B cell (primary cell): Measurements from ENCODE around the gene MYO10. TPM values are rescaled to one million over a fixed set of nuclear protein-coding genes. Genes with fewer than 3 reads are reported as not detected.

ENCODE experiments used
- ATAC-seq: fragments of 200-7000 bp; cut with Tn5 transposase; one replicate; pipeline ENCODE4 v1.10.0; 2021; ENCODE audit warnings: low read depth, mild to moderate bottlenecking, moderate number of reproducible peaks, moderate library complexity
- CTCF ChIA-PET: fragments of 350-600 bp; sonication (Branson Sonifier 250); formaldehyde crosslinking; loops from one replicate; lab custom pipeline; 2021; ENCODE audit warnings: antibody characterized with exemption, inconsistent platforms; lab: Charles Lee
- POLR2A ChIA-PET: fragments of 350-600 bp; sonication (Branson Sonifier 250); formaldehyde crosslinking; loops from one replicate; lab custom pipeline; 2021; ENCODE audit warnings: antibody characterized with exemption; lab: Charles Lee
- DNase-seq: peaks from one replicate; pipeline ENCODE4 v3.0.0; 2013
- H2AFZ ChIP-seq: 2 replicates; pipeline ENCODE4 v1.6.1; 2012; ENCODE audit warnings: mild to moderate bottlenecking, low read depth, low read length; ENCODE audit not compliant: insufficient read depth, poor library complexity, severe bottlenecking
- H3K27ac ChIP-seq, 2 donors: 1 replicate in 1 of 2; 2 replicates in 1 of 2; pipeline ENCODE4 v1.5.1; 2012 to 2013; ENCODE audit warnings: low read length in 2 of 2, mild to moderate bottlenecking in 2 of 2, moderate library complexity in 1 of 2
- H3K27me3 ChIP-seq, 4 experiments: fragments of 200-600 bp in 1 of 4; sonication (generic) in 1 of 4; replicated peaks in 1 of 4; 1 replicate in 2 of 4; 2 replicates in 2 of 4; pipeline versions ENCODE4 v1.6.1 to v1.7.0; 2013 to 2016; ENCODE audit warnings: low read length in 3 of 4, mild to moderate bottlenecking in 2 of 4, mixed read lengths in 1 of 4, moderate library complexity in 1 of 4; ENCODE audit not compliant: insufficient read depth in 4 of 4, control insufficient read depth in 3 of 4; ENCODE audit errors: control extremely low read depth in 1 of 4
- H3K36me3 ChIP-seq, 2 experiments: replicated peaks in 1 of 2; 1 replicate in 1 of 2; 2 replicates in 1 of 2; pipeline versions ENCODE4 v1.6.1 to v1.7.1; 2013; ENCODE audit warnings: low read length in 1 of 2; ENCODE audit not compliant: insufficient read depth in 2 of 2, control insufficient read depth in 1 of 2; ENCODE audit errors: control extremely low read depth in 1 of 2, extremely low read depth in 1 of 2
- H3K4me1 ChIP-seq, 2 donors: fragments of 200-600 bp in 1 of 2; sonication (generic) in 1 of 2; 1 replicate in 1 of 2; 2 replicates in 1 of 2; pipeline versions ENCODE4 v1.5.1 to v1.6.1; 2013 to 2017; ENCODE audit warnings: low read length in 2 of 2; ENCODE audit not compliant: control insufficient read depth in 2 of 2, insufficient read depth in 2 of 2
- H3K4me2 ChIP-seq: replicated peaks from 2 replicates; pipeline ENCODE3; 2012; ENCODE audit warnings: mild to moderate bottlenecking, low read depth, low read length; ENCODE audit not compliant: poor library complexity, severe bottlenecking
- H3K4me3 ChIP-seq, 5 experiments: fragments of 200-600 bp in 1 of 5; sonication (generic) in 1 of 5; 1 replicate in 3 of 5; 2 replicates in 2 of 5; pipeline versions ENCODE4 v1.5.1 to v1.7.0; 2011 to 2016; ENCODE audit warnings: low read length in 4 of 5, mild to moderate bottlenecking in 4 of 5, low read depth in 2 of 5, control low read depth in 1 of 5, moderate library complexity in 1 of 5; ENCODE audit not compliant: insufficient read depth in 1 of 5; ENCODE audit errors: control extremely low read depth in 1 of 5, extremely low read depth in 1 of 5
- H3K79me2 ChIP-seq: fragments of 200-600 bp; sonication (generic); one replicate; pipeline ENCODE4 v1.6.0; 2016; ENCODE audit warnings: low read length; ENCODE audit not compliant: control insufficient read depth, insufficient read depth
- H3K9ac ChIP-seq: fragments of 200-600 bp; sonication (generic); 2 replicates; pipeline ENCODE4 v1.6.1; 2017; ENCODE audit warnings: mild to moderate bottlenecking, low read length, moderate library complexity
- H3K9me3 ChIP-seq, 3 donors: one replicate each; pipeline versions ENCODE4 v1.6.1 to v1.7.1; 2013; ENCODE audit warnings: low read length in 2 of 3; ENCODE audit not compliant: control insufficient read depth in 2 of 3, insufficient read depth in 1 of 3; ENCODE audit errors: control extremely low read depth in 1 of 3
- H4K20me1 ChIP-seq: 2 replicates; pipeline ENCODE4 v1.6.0; 2012; ENCODE audit warnings: mild to moderate bottlenecking, low read length; ENCODE audit not compliant: insufficient read depth, control insufficient read depth, poor library complexity, severe bottlenecking
- H3K27ac Mint-ChIP-seq: one replicate; pipeline ENCODE4 v1.8.0; 2021; ENCODE audit warnings: mixed read lengths
- H3K27me3 Mint-ChIP-seq: one replicate; pipeline ENCODE4 v1.8.0; 2021; ENCODE audit warnings: mixed read lengths
- H3K4me1 Mint-ChIP-seq: one replicate; pipeline ENCODE4 v1.8.0; 2021; ENCODE audit warnings: mixed read lengths
- H3K4me3 Mint-ChIP-seq: one replicate; pipeline ENCODE4 v1.8.0; 2021; ENCODE audit warnings: mixed read lengths
- H3K9me3 Mint-ChIP-seq: one replicate; pipeline ENCODE4 v1.8.0; 2022; ENCODE audit warnings: mixed read lengths; ENCODE audit not compliant: insufficient read depth
- EZH2 ChIP-seq: IDR thresholded peaks from 2 replicates; pipeline ENCODE4 v1.6.1; 2012; ENCODE audit warnings: borderline replicate concordance, low read depth, mild to moderate bottlenecking, moderate library complexity, low read length; ENCODE audit not compliant: insufficient read depth, poor library complexity, severe bottlenecking
- WGBS: methylation state at CpG from one replicate; pipeline ENCODE4 v1.1.5; 2013; ENCODE audit warnings: missing lambda C conversion rate; ENCODE audit not compliant: insufficient coverage; 5-methylcytosine and 5-hydroxymethylcytosine counted together
- intact Hi-C: fragments of 100-400 bp; cut with micrococcal nuclease; formaldehyde crosslinking; loops from one replicate; pipeline ENCODE4 v1.10.0; 2022
- polyA plus RNA-seq: library from polyadenylated mRNA; depleted of rRNA; stranded (reverse); fragments of >200 nt; gene quantifications from 2 replicates; pipeline ENCODE4 v1.2.3, GENCODE V29; 2012
- total RNA-seq, 2 donors: library from RNA; stranded (reverse); fragments of 120-200 nt in 1 of 2; gene quantifications; 1 replicate in 1 of 2; 2 replicates in 1 of 2; pipeline versions ENCODE4 v1.2.3 to v1.2.4, GENCODE V29; 2013 to 2022
- TF ChIP-seq, protein P1 (sequence below): fragments of 200-600 bp; IDR thresholded peaks from one replicate; pipeline ENCODE4 v1.8.0; 2022; ENCODE audit warnings: antibody characterized with exemption, mild to moderate bottlenecking

MYO10 gene
- total and polyA plus RNA-seq, 2 donors (not counting 1 experiment from before 2014, with no cell fraction given): 0.10 TPM; not detected in 1

DNA sequence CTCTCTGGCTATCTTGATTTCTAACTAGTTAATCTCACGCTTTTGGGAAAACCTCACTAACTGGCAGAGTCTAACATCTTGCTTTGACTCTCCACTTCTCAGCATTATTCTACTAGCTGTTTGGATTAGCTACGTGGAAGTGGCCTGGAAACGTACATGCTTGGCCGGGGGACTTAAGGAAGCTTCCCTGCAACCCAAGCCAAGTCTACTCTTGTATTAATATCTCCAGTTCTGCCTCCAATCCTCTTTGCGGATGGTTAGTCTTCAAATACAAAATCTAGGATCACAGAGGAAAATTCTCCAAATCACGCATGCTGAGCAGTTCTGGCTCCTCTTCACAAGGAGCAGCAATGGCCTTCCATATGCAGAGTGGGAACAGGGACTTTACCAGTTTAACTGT is 267.5 kb downstream of the MYO10 start:
- H3K27ac ChIP-seq: no peak overlapping the region
- CTCF ChIA-PET: no interaction called here

DNA sequence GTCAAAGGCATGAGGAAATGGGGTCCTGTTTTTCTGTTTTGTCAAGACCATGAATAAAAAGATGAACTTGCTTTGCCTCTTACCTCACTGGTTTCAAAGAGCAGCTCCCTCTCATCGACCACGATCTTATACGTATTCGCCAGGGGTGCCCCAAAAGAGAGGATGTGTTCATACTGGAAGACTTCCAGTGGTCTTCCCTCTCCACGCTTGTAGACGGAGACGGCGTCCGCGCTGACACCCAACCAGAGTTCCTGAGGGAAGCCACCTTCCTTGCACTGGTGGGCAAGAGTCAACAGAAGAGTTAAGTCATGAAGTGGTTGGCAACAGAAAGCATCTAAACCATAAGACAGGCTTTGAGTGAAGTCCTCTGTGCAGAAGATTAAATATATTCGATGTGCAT is 267.9 kb downstream of the MYO10 start:
- Histone ChIP-seq H3K36me3 (no peaks in the 10 kb centered on the region), H3K4me2 (no peak overlapping the region), H3K79me2 (no peaks in the 10 kb centered on the region), H3K9ac (no peak overlapping the region), H3K27ac (no peak overlapping the region), H3K27me3 (no peaks in the 10 kb centered on the region), H4K20me1 (no peaks in the 10 kb centered on the region), H3K4me3 (no peak overlapping the region), H3K4me1 (no peaks in the 10 kb centered on the region), H3K9me3 (no peaks in the 10 kb centered on the region), H2AFZ (no peak overlapping the region)
- no peaks in the 10 kb centered on the region for H3K9me3 Mint-ChIP-seq
- no peaks in the 10 kb centered on the region for H3K4me1 Mint-ChIP-seq
- TF ChIP-seq EZH2: no peak
- TF ChIP-seq, protein P1, sequence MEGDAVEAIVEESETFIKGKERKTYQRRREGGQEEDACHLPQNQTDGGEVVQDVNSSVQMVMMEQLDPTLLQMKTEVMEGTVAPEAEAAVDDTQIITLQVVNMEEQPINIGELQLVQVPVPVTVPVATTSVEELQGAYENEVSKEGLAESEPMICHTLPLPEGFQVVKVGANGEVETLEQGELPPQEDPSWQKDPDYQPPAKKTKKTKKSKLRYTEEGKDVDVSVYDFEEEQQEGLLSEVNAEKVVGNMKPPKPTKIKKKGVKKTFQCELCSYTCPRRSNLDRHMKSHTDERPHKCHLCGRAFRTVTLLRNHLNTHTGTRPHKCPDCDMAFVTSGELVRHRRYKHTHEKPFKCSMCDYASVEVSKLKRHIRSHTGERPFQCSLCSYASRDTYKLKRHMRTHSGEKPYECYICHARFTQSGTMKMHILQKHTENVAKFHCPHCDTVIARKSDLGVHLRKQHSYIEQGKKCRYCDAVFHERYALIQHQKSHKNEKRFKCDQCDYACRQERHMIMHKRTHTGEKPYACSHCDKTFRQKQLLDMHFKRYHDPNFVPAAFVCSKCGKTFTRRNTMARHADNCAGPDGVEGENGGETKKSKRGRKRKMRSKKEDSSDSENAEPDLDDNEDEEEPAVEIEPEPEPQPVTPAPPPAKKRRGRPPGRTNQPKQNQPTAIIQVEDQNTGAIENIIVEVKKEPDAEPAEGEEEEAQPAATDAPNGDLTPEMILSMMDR: no peak
- H3K27me3 Mint-ChIP-seq: no peaks in the 10 kb centered on the region
- ATAC-seq (no peak), DNase-seq (no peak)
- CTCF ChIA-PET: interaction anchor here (2.8 kb wide), 1 partner anchor 178 kb away, joined by 27 read pairs; no protein-coding TSS in a partner anchor
- POLR2A ChIA-PET: no interaction called here
- intact Hi-C loops: no loop called here
- no peak overlapping the region for H3K4me3 Mint-ChIP-seq
- H3K27ac Mint-ChIP-seq: no peak overlapping the region
- 95% methylated on average over 10 of the region's 11 CpGs for WGBS

More for the DNA sequence above, 267.5 kb downstream of the MYO10 start:
- H2AFZ ChIP-seq: no peak overlapping the region
- no peaks in the 10 kb centered on the region for H4K20me1 ChIP-seq
- H3K27me3 Mint-ChIP-seq: no peaks in the 10 kb centered on the region
- WGBS: 90% methylated on average over 6 of the region's 6 CpGs
- no peak overlapping the region for H3K4me2 ChIP-seq
- TF ChIP-seq EZH2: no peak
- TF ChIP-seq, protein P1: no peak
- no peaks in the 10 kb centered on the region for H3K4me1 Mint-ChIP-seq
- DNase-seq: no peak
- H3K36me3 ChIP-seq: no peaks in the 10 kb centered on the region
- no peaks in the 10 kb centered on the region for H3K9me3 ChIP-seq
- intact Hi-C loops: no loop called here
- no peaks in the 10 kb centered on the region for H3K9me3 Mint-ChIP-seq
- no peak for ATAC-seq
- H3K79me2 ChIP-seq: no peaks in the 10 kb centered on the region
- no peak overlapping the region for H3K27ac Mint-ChIP-seq
- POLR2A ChIA-PET: no interaction called here
- no peak overlapping the region for H3K9ac ChIP-seq
- H3K4me3 Mint-ChIP-seq: no peak overlapping the region
- no peaks in the 10 kb centered on the region for H3K4me1 ChIP-seq
- no peak overlapping the region for H3K4me3 ChIP-seq
- no peaks in the 10 kb centered on the region for H3K27me3 ChIP-seq
